ENCODE results near the gene SNX15. TPM values are rescaled to one million over a fixed set of nuclear protein-coding genes. Genes with fewer than 3 reads are reported as not detected.
A peak's percentile ranks its signal among the peaks of the same experiment; 100 is the strongest.

Gene SNX15
- total RNA-seq, 1 donor from 2014 or later = 22.4 TPM

GRCh38 chr11:65064847-65065240, 37.6 kb downstream of the SNX15 start:
- intact Hi-C loops (cut with micrococcal nuclease) = no loop called here
- peaks cover 10% of the 10 kb centered on the region for H3K4me1 Mint-ChIP-seq (ENCODE audit: low read depth)
- no peaks in the 10 kb centered on the region for H3K9me3 Mint-ChIP-seq
- H3K36me3 Mint-ChIP-seq (ENCODE audit: low read depth) = no peaks in the 10 kb centered on the region
- H3K4me3 Mint-ChIP-seq (ENCODE audit: low read depth) = no peak overlapping the region
- H3K27ac Mint-ChIP-seq = no peak overlapping the region
- no peak for DNase-seq (ENCODE audit: low spot score)
- no peaks in the 10 kb centered on the region for H3K27me3 Mint-ChIP-seq (ENCODE audit: low read depth)

- no peak overlapping the region for H3K27ac Mint-ChIP-seq
- peaks cover 3% of the 10 kb centered on the region for H3K4me1 Mint-ChIP-seq (ENCODE audit: low read depth)
- intact Hi-C loops (cut with micrococcal nuclease) = no loop called here
- H3K4me3 Mint-ChIP-seq (ENCODE audit: low read depth) = no peak overlapping the region
- DNase-seq (ENCODE audit: low spot score) = no peak
- H3K27me3 Mint-ChIP-seq (ENCODE audit: low read depth) = no peaks in the 10 kb centered on the region
- no peaks in the 10 kb centered on the region for H3K9me3 Mint-ChIP-seq
- H3K36me3 Mint-ChIP-seq (ENCODE audit: low read depth) = no peaks in the 10 kb centered on the region
Observed at GRCh38 chr11:65065851-65066250, 38.6 kb downstream of the SNX15 start.

- Mint-ChIP-seq H3K9me3 (no peaks in the 10 kb centered on the region), H3K36me3 (ENCODE audit: low read depth) (no peaks in the 10 kb centered on the region), H3K4me3 (ENCODE audit: low read depth) (no peak overlapping the region), H3K27me3 (ENCODE audit: low read depth) (no peaks in the 10 kb centered on the region), H3K27ac (no peak overlapping the region), H3K4me1 (ENCODE audit: low read depth) (no peaks in the 10 kb centered on the region)
- intact Hi-C loops (cut with micrococcal nuclease) = no loop called here
- DNase-seq (ENCODE audit: low spot score) = no peak
Observed at GRCh38 chr11:65066315-65066714, 39.1 kb downstream of the SNX15 start.

GRCh38 chr11:65066805-65067291, 39.6 kb downstream of the SNX15 start:
- H3K9me3 Mint-ChIP-seq = no peaks in the 10 kb centered on the region
- no peak overlapping the region for H3K27ac Mint-ChIP-seq
- no peaks in the 10 kb centered on the region for H3K4me1 Mint-ChIP-seq (ENCODE audit: low read depth)
- DNase-seq (ENCODE audit: low spot score) = no peak
- H3K4me3 Mint-ChIP-seq (ENCODE audit: low read depth) = no peak overlapping the region
- H3K36me3 Mint-ChIP-seq (ENCODE audit: low read depth) = no peaks in the 10 kb centered on the region
- intact Hi-C loops (cut with micrococcal nuclease) = no loop called here
- no peaks in the 10 kb centered on the region for H3K27me3 Mint-ChIP-seq (ENCODE audit: low read depth)

- H3K4me3 Mint-ChIP-seq (ENCODE audit: low read depth) = no peak overlapping the region
- no peak overlapping the region for H3K27ac Mint-ChIP-seq
- no peaks in the 10 kb centered on the region for H3K27me3 Mint-ChIP-seq (ENCODE audit: low read depth)
- H3K4me1 Mint-ChIP-seq (ENCODE audit: low read depth) = no peaks in the 10 kb centered on the region
- no peaks in the 10 kb centered on the region for H3K36me3 Mint-ChIP-seq (ENCODE audit: low read depth)
- no peak for DNase-seq (ENCODE audit: low spot score)
- H3K9me3 Mint-ChIP-seq = no peaks in the 10 kb centered on the region
- intact Hi-C loops (cut with micrococcal nuclease) = no loop called here
Observed at GRCh38 chr11:65067446-65067845, 40.2 kb downstream of the SNX15 start.

- intact Hi-C loops (cut with micrococcal nuclease) = no loop called here
- no peak for DNase-seq (ENCODE audit: low spot score)
- Mint-ChIP-seq H3K27ac (no peak overlapping the region), H3K36me3 (ENCODE audit: low read depth) (no peaks in the 10 kb centered on the region), H3K4me3 (ENCODE audit: low read depth) (no peak overlapping the region), H3K4me1 (ENCODE audit: low read depth) (no peaks in the 10 kb centered on the region), H3K9me3 (no peaks in the 10 kb centered on the region), H3K27me3 (ENCODE audit: low read depth) (no peaks in the 10 kb centered on the region)
Observed at GRCh38 chr11:65069217-65069616, 42.0 kb downstream of the SNX15 start.

GRCh38 chr11:65071907-65072630, 44.8 kb downstream of the SNX15 start:
- Mint-ChIP-seq H3K27ac (no peak overlapping the region), H3K4me1 (ENCODE audit: low read depth) (peaks cover 4% of the 10 kb centered on the region), H3K36me3 (ENCODE audit: low read depth) (peaks cover 16% of the 10 kb centered on the region), H3K9me3 (no peaks in the 10 kb centered on the region), H3K27me3 (ENCODE audit: low read depth) (no peaks in the 10 kb centered on the region), H3K4me3 (ENCODE audit: low read depth) (no peak overlapping the region)
- intact Hi-C loops (cut with micrococcal nuclease) = no loop called here
- no peak for DNase-seq (ENCODE audit: low spot score)

- H3K36me3 Mint-ChIP-seq (ENCODE audit: low read depth) = peaks cover 21% of the 10 kb centered on the region
- intact Hi-C loops (cut with micrococcal nuclease) = no loop called here
- no peaks in the 10 kb centered on the region for H3K9me3 Mint-ChIP-seq
Observed at GRCh38 chr11:65072631-65072966, 45.4 kb downstream of the SNX15 start.

GRCh38 chr11:65077451-65077850, 50.2 kb downstream of the SNX15 start:
- H3K36me3 Mint-ChIP-seq (ENCODE audit: low read depth) = peaks cover 61% of the 10 kb centered on the region
- no peak for DNase-seq (ENCODE audit: low spot score)
- no peaks in the 10 kb centered on the region for H3K9me3 Mint-ChIP-seq
- H3K4me3 Mint-ChIP-seq (ENCODE audit: low read depth) = no peak overlapping the region
- no peaks in the 10 kb centered on the region for H3K27me3 Mint-ChIP-seq (ENCODE audit: low read depth)
- intact Hi-C loops (cut with micrococcal nuclease) = no loop called here
- peaks cover 31% of the 10 kb centered on the region for H3K4me1 Mint-ChIP-seq (ENCODE audit: low read depth)
- peak overlapping the region; percentile 42 for H3K27ac Mint-ChIP-seq

More at GRCh38 chr11:65072631-65072966, 45.4 kb downstream of the SNX15 start:
- Mint-ChIP-seq H3K27ac (no peak overlapping the region), H3K4me3 (ENCODE audit: low read depth) (no peak overlapping the region), H3K27me3 (ENCODE audit: low read depth) (no peaks in the 10 kb centered on the region), H3K4me1 (ENCODE audit: low read depth) (peaks cover 4% of the 10 kb centered on the region)
- DNase-seq (ENCODE audit: low spot score) = no peak

GRCh38 chr11:65078151-65078550, 50.9 kb downstream of the SNX15 start:
- H3K27me3 Mint-ChIP-seq (ENCODE audit: low read depth) = no peaks in the 10 kb centered on the region
- peak; percentile 63 for DNase-seq (ENCODE audit: low spot score)
- H3K27ac Mint-ChIP-seq = peak overlapping the region; percentile 77
- intact Hi-C loops (cut with micrococcal nuclease) = no loop called here
- H3K9me3 Mint-ChIP-seq = no peaks in the 10 kb centered on the region
- H3K4me1 Mint-ChIP-seq (ENCODE audit: low read depth) = peaks cover 36% of the 10 kb centered on the region
- H3K4me3 Mint-ChIP-seq (ENCODE audit: low read depth) = no peak overlapping the region
- H3K36me3 Mint-ChIP-seq (ENCODE audit: low read depth) = peaks cover 68% of the 10 kb centered on the region

GRCh38 chr11:65078786-65079342, 51.6 kb downstream of the SNX15 start:
- H3K27ac Mint-ChIP-seq = peak overlapping the region; percentile 77
- intact Hi-C loops (cut with micrococcal nuclease) = no loop called here
- H3K9me3 Mint-ChIP-seq = no peaks in the 10 kb centered on the region
- peaks cover 73% of the 10 kb centered on the region for H3K36me3 Mint-ChIP-seq (ENCODE audit: low read depth)
- DNase-seq (ENCODE audit: low spot score) = no peak
- H3K4me1 Mint-ChIP-seq (ENCODE audit: low read depth) = peaks cover 36% of the 10 kb centered on the region
- no peaks in the 10 kb centered on the region for H3K27me3 Mint-ChIP-seq (ENCODE audit: low read depth)
- H3K4me3 Mint-ChIP-seq (ENCODE audit: low read depth) = peak overlapping the region; percentile 1

- Mint-ChIP-seq H3K27ac (peak overlapping the region; percentile 97), H3K4me1 (ENCODE audit: low read depth) (peaks cover 39% of the 10 kb centered on the region), H3K27me3 (ENCODE audit: low read depth) (no peaks in the 10 kb centered on the region), H3K4me3 (ENCODE audit: low read depth) (peak overlapping the region; percentile 97), H3K36me3 (ENCODE audit: low read depth) (peaks cover 68% of the 10 kb centered on the region), H3K9me3 (no peaks in the 10 kb centered on the region)
- DNase-seq (ENCODE audit: low spot score) = no peak
- intact Hi-C loops (cut with micrococcal nuclease) = loop anchor here (5.0 to 10.0 kb wide), 4 partner anchors 41 to 772 kb away; partner anchors contain the start of genes ARL2, CFL1, SAC3D1 and SNX15
Observed at GRCh38 chr11:65083134-65083833, 56.0 kb downstream of the SNX15 start.
